Stimulated activated CD4-positive, alpha-beta T cell treated with anti-CD3 and anti-CD28 coated beads, TNF-alpha, amount 100 ng/mL, for 1 hour (primary cell): ENCODE results near the gene PHLDA3.

Experiments
- DNase-seq, 3 donors: peaks; one replicate each; pipeline ENCODE4 v3.0.0-alpha.2; 2020; ENCODE audit warnings: low read depth in 3 of 3, low spot score in 1 of 3

Gene PHLDA3

DNA sequence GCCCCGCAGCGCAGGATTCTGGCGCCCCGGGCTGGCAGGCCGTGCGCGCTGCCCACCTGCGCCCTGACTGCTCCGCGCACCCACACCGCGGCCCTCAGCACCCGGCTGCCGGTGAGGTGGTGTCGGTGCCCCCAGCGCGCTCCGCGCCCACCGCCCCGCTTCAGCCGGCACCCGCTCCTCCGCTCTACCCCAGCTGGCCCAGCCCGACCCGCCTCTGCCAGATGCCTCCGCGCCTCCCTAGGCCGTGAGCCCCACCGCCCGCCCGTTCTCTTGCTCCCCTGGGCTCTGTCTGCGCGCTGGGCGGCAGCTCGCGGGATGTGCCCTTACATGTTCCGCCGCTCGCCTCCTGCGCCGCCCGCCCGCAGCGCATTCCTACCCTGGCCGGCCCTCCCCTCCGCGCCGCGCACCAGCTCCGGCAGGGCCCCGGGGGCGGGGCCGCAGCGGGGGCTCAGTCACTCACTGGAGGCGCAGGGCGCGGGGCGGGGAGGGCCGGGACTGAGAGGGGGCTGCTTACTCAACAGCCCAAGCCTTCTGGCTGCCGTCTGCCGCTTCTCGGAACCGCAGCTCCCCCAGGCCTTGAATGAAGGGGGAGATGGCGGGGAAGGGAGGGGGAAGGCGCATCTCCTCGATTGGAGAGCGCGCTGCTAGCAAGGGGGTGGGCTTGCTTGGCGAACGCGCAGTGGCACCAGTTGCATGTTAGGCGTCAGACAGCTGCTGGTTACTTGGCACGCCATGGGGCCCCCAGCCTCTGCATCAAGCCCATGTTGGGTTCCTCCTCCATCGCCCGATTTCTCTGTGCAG is at the start of gene PHLDA3:
Gene PHLDA3, minus strand, starts transcription at position 345 of the 801 bp plus-strand sequence. CDS start 402 bp downstream, outside the sequence.
- no peak for DNase-seq

DNA sequence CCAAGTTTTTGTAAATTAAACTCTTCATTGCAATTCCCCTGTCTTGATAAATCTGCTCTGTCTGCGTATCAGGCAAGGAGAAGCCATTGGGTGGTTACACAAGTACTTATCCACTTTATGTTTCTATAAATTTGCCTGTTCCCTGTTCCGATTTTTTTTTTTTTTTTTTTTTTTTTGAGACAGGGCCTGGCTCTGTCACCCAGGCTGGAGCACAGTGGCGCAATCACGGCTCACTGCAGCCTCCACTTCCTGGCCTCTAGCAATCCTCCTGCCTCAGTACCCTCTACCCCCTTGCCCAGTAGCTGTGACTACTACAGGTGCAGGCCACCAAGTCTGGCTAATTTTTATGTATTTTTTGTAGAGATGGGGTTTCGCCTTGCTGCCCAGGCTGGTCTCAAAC is 49.1 kb upstream of the PHLDA3 start:
- no peak for DNase-seq

DNA sequence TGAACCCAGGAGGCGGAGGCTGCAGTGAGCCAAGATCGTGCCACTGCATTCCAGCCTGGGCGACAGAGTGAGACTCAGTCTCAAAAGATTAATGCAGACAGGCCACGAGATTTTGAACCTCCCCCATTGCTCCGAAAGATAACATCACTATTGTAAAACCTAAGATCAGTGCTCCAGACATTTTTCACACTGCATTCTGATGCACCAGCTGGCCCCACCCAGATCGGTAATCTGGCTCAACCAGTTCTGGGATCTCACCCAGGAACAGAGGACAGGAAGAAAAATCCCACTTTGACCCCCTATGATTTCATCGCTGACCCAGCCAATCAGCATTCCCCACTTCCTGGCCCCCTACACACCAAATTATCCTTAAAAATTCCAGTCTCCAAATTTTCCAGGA is 48.6 kb upstream of the PHLDA3 start:
- DNase-seq, result no peak

DNA sequence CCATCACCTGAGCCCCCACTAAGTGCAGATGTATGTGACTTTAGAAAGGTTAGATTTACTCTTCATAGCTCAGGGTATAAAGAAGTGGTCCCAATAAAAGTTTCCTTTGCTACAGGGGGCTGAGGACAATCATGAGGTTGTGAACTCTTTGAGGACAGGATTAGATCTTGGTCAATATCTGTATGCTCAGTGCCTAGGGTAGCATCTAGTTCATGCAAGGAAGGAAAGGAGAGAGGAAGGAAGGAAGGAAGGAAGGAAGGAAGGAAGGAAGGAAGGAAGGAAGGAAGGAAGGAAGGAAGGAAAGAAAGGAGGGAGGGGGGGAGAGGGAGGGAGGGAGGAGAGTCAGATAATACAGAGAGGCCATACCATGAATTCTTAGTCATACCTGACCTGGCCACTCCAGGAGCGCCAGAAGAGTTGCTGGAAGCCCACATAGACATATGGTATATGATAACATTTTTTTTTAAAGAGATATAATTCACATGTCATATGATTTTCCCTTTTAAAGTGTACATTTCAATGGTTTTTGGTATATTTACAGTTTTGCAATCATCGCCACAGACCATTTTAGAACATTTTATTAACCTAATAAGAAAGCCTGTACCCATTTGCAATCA is 47.6 kb upstream of the PHLDA3 start:
- DNase-seq, result no peak

DNA sequence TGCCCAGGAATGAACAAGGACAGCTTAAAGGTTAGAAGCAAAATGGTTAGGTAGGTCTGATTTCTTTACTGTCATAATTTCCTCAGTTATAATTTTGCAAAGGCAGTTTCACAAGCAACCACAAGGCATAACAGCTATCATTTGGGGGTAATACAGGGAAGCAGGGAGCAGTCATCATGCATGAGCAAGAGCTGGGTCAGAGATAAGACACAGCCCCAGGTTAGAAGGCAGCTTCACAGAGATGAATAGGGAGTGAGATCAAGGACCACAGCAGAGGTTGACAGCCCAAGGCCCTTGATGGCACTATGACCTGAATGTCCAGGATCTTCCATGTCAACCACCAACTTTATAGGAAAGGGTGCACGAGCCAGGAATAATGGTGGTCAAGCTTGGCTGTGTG is 46.9 kb upstream of the PHLDA3 start:
- DNase-seq, result no peak

DNA sequence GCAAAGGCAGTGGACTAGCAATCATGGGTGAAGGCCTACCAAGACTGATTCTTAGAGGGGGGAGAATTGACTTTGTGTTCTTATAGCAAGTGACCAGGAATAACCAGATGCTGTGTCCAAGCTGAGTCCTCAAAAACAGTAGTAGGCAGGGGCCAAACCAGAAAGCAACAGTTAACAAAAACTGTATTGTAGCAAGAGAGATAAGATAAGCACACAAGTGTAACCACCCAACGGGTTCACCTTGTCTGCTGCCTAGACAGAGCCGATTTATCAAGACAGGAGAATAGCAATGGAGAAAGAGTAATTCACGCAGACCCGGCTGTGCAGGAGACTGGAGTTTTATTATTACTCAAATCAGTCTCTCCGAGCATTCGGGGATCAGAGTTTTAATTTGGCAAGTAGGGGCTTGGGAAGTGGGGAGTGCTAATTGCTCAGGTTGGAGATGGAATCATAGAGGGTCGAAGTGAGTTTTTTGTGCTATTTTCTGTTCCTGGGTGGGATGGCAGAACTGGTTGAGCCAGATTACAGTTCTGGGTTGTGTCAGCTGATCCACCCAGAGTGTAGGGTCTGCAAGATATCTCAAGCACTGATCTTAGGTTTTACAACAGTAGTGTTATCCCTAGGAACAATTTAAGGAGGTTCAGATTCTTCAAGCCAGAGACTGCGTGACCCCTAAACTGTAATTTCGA is 46.2 kb upstream of the PHLDA3 start:
- DNase-seq, result no peak

DNA sequence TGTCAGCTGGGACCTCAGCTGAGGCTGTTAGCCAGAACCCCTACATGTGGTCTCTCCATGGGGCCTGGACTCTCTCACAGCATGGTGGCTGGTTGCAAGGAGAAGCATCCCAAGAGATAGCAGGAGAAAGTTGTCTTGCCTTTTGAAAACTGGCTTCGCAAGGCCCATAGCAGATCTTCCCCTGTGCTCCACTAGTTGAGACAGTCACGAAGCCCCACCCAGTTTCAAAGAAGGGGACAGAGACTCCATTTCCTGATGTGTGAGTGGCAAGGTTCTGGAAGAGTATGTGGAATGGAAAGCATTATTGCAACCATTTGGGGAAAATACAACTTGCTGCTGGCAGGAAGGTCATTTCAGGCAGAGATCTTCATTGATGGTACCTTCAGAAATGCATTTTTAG is 45.5 kb upstream of the PHLDA3 start:
- no peak for DNase-seq

DNA sequence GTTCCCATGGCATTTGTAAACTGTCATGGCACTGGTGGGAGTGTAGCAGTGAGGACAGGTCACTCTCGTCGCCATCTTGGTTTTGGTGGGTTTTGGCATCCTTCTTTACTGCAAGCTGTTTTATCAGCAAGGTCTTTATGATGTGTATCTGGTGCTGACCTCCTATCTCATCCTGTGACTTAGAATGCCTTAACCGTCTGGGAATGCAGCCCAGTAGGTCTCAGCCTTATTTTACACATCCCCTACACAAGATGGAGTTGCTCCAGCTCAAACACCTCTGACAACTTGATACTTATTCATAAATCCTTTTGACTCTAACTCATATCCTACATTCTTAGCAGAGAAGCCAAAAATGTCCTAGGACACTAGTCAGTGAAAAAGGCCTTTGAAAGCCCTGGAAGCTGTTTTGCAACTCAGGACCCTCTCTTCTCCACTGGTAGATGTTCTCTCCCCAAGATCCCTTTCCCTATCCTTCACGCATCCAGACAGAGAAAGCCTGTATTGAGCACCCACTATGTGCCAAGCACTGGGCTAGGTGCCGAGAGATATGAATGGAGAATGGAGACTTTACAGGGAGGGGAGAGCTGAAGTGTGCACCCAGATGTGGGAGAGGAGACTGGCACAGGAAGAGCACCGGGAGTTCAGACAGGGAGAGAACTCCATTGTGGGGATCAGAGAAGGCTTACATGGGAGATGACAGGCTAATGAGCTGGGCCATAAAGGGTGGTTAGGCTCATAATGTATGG is 44.7 kb upstream of the PHLDA3 start:
- no peak for DNase-seq

DNA sequence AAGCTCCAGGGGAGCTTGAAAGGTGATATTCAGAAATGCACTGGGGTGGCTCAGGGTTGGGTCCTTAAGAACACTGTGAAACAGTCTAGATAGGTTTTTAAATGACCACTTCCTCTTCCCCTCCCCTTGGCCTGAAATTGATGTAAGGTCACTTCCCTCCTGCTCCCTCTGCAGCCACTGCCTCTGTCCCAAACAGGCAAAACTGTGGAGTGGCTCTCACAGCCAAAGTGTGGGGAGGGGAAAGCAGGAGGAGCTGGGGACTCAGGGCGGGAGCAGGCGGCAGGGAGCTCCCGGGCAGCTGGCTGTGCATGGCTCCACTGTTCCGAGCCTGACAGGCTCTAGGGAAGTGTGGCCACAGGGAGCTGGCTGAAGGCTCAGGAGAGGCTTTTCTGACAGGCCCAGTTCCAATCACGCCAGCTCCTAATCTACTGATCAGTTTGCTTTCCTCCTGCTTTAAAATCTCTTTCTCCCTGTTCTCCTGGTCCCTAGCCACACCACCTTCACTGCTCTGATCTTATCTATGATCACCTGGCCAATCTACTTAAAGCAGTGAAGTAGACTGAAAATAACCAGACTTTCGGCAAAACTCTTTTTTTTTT is 43.1 kb upstream of the PHLDA3 start:
- no peak for DNase-seq

DNA sequence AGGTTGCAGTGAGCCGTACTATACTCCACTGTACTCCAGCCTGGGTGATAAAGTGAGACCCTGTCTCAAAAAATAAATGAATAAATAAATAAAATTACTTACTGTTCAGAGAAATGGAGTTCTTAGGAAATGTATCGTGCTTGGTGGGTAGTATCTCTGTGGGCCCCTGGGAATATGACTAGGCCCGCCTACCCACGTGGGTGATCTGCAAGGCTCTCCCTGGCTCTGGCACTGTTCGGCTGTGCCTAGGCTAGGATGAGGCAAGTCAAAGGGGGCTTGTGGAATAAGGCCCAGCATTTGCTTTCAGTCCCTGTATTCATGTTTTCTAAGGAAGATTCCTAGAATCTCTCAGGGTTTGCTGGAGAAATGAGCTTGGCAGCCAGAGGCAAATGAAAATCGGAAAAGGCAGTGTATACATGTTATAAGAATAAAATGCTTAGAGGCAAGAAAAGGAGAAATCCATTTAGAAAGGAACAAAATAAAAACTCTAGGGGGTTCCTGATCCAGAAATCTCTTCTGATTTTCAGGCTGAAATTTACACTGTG is 42.5 kb upstream of the PHLDA3 start:
- no peak for DNase-seq

DNA sequence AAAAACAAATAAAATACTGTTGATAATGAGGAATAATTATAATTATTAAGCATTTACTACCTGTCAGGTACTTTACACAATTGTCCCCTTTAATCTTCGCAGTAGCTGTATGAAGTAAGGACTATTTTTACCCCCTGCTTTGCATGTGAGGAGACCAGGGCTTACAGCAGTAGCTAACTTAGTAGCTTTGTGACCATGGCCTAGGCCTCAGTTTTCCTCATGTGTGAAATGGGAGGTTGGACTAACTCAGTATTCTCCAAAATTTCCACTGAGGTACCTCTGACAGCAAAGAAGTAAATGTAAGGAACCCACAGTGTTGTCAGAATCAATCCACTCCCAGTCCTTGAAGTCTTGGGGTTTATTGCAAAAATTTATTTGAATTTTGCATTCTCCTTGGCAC is 41.7 kb upstream of the PHLDA3 start:
- DNase-seq, result no peak

DNA sequence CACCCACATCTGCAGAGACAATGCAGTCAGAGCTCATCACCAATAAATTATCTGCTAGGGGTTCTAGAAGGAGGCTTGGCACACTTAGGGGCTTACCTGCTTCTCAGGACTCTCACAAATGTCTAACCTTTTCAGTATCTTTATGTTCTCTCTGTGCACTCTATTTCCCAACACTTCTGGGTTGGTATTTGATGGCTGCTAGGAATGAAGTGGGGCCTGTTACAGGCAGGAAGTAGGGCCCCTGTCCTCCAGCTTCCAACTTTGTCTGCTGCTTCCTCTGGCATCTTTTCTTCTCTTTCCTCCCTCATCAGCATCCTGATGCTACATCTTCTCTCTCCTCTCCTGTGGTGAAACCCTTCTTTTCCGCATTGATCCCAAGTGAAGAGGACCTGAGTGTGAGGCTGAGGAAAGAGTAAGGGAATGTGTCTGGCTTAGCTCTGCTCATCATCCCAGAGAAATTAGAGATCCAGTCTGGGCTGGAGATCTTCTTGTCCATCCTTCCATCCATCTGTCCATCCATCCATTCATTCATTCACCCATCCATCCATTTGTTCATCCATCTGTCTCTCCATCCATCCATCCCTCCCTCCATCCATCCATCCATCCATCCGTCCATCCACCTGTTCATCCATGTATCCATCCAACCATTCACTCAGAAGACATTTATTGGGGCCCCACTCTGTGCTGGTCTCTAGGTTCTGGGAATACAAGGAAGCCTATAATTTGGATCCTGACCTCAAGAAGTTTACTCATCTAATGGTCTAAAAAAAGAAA is 40.8 kb upstream of the PHLDA3 start:
- no peak for DNase-seq

DNA sequence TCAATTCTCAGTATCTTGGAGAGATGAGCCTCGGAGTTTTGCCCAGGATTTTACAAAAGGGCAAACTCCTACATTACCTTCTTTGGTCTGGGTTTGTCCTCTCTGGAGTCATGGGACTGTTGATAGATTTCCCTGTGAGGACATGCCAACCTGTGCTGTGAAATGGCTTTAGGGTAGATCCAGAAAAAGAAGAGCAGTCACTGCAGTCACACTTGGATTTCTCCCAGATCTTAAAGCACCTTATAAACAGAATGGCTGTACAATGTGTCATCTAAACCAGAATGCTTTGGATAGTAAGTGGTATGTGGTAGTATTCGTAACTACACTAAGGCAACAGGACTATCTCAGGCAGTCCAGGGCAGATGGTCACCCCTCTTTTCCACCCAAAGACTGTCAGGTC is 39.8 kb upstream of the PHLDA3 start:
- DNase-seq, result no peak

DNA sequence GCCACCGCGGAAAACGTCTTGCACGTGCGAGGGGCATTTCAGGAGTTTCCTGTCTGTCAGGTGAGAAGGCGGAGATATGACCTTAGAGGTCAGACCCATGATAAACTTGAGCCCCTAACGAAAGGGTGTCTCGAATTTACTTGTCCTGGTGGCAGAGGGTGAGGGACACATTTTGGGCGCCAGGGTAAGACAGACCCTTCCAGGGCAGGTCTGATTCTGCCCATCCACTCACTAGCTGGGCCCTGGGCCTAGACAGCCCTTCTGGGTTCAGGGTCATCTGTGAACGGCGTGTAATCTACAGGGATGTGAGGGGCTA is 38.3 kb upstream of the PHLDA3 start:
- no peak for DNase-seq

DNA sequence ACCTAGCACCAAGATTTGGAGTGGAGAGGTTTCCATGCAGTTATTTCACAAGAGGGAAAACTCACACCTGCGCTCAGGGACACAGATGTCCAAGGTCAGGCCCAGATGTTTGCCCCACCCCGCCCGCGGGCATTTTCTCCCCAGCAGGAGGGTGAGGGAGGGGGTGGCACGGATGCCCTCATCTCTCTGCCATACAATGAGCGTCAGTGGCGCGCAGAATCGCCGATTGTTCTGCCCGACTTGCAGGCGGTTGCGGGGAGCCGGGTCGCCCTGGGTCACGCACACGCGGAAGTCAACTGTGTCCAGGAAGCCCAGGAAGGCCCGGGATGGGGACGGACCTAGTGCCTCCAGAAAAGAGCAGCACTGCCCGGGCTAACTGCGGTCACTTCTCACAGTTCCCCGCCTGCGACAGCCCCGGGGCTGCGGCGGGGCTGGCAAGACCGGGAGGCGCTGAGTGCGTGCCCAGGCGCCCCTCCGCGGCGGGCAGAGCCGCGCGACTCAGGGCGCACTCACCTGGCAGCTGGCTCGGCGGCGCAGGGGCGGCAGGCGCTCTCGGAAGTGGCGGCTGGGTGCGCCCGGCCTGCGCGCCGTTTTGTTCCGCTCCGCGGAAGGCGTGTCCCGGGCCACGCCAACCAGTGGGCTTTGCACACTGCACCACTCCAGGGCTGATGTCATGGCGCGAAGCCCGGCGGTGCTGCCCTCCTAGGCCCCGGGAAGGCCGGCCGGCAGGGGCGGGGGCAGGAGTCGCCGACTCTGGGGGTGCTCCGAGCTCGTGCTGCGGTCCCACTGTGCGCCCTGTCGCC is 37.8 kb upstream of the PHLDA3 start, which contains the start of gene CSRP1:
Gene CSRP1, minus strand, starts transcription at position 567 of the 803 bp plus-strand sequence. CDS start 10,820 bp downstream, outside the sequence.
- peak; percentile 55 to 70 (median 66) for DNase-seq

DNA sequence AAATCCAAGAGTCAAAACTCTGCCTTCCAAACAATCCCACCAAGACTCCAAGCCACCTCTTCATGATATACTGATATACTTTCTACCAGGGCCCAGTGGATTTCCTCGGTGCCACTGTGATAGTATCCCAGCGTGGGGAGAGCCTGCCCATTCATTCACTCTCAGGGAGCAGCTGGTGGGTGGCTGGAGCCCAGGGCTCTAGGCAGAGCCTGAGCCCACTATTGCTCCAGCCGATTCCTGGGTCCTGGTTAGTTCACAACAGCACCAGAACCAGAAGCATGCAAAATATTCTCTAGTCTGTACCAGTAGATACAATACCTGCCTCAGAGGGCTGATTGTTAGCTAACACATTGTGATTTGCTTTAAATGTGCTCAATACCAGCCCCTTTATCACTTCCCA is 37.1 kb upstream of the PHLDA3 start:
- DNase-seq, result no peak

DNA sequence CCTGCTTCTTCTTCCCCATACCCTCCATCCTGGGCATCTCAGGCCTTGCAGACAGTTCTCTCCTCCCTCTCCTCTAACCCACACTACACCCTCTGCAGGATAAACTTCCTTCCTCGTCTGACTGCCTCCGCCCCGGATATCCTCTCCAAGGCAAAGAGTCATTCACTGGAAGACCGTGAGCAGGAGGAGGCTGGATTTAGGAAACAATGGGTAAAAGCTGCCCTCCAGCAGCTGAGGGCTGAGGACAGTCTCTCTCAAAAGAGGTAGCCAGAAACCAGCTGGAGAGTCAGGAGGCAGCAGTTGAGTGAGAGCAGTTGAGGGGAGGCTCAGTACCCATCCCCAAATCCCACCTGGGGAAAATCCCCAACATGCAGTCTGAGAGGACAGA is 36.5 kb upstream of the PHLDA3 start:
- no peak for DNase-seq

DNA sequence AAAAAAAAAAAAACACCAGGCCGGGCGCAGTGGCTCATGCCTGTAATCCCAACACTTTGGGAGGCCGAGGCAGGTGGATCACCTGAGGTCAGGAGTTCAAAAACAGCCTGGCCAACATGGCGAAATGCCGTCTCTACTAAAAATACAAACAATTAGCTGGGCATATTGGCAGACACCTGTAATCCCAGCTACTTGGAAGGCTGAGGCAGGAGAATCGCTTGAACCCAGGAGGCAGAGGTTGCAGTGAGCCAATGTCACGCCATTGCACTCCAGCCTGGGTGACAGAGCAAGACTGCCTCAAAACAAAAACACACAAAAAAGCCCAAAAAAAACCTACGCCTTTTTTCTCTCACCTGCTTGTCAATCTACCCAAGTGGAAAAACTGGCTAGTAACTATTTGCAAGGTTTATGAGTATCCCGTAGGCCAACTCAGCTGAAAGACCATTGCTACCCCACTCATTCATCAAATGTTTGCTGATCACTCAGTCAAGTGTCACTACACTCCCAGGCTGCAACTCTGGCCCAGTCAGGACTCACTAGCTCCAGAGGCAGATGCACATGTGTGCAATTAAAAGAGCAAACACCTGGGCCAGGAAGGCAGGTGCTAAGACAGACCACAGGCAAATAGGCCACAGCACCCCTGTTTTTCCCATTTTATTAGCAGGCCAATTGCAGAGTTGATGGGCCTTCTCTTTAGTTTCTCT is 36.0 kb upstream of the PHLDA3 start:
- DNase-seq, result no peak

DNA sequence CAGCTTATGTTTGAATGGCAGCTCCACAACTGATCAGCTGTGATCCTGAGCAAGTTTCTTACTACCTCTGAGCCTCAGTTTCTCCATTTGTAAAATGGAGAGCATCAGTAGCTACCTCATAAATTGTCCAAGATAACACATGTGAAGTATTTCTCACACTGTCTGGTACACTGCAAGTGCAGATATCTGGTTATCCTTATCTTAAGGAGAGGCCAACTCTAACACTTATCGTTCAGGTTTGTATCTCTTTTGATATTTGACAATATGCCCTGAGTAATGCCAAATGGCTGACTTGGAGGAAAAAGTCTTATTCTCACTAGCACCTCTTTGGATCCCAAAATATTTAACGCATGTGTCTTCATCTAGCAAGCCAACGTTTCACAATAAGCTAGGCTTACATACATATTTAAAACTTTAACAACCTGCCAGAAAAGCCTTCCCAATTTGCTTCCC is 35.2 kb upstream of the PHLDA3 start:
- no peak for DNase-seq
